NCI-H748 (cell line): Measurements from ENCODE around the gene ELMO2.

Source experiments
- DNase-seq: peaks from one replicate; lab custom pipeline; 2025; ENCODE audit not compliant: unreplicated experiment; lab: John Stamatoyannopoulos, UW

The ELMO2 gene

GRCh38 chr20:46368902-46369268 is 37.5 kb downstream of the ELMO2 start:
- DNase-seq, result no peak

GRCh38 chr20:46367967-46368901 is 38.2 kb downstream of the ELMO2 start:
- DNase-seq, result no peak

GRCh38 chr20:46367234-46367633 is 39.2 kb downstream of the ELMO2 start:
- DNase-seq, result no peak

- DNase-seq, result no peak
Measured at GRCh38 chr20:46366826-46367225, 39.6 kb downstream of the ELMO2 start.

GRCh38 chr20:46365487-46366220 is 40.8 kb downstream of the ELMO2 start:
- DNase-seq, result no peak

GRCh38 chr20:46364670-46365486 is 41.5 kb downstream of the ELMO2 start:
- DNase-seq, result no peak

- DNase-seq, result peak; percentile 82
Measured at GRCh38 chr20:46363874-46364669, 42.3 kb downstream of the ELMO2 start.

GRCh38 chr20:46362921-46363867 is 43.2 kb downstream of the ELMO2 start:
- no peak for DNase-seq

- no peak for DNase-seq
Measured at GRCh38 chr20:46361811-46362210, 44.6 kb downstream of the ELMO2 start.

GRCh38 chr20:46361381-46361780 is 45.0 kb downstream of the ELMO2 start:
- no peak for DNase-seq

GRCh38 chr20:46359233-46359751 is 47.1 kb downstream of the ELMO2 start:
- DNase-seq, result no peak

GRCh38 chr20:46358346-46359058 is 47.9 kb downstream of the ELMO2 start:
- DNase-seq, result no peak

- no peak for DNase-seq
Measured at GRCh38 chr20:46357030-46357514, 49.3 kb downstream of the ELMO2 start.

- no peak for DNase-seq
Measured at GRCh38 chr20:46356195-46357029, 50.0 kb downstream of the ELMO2 start.

GRCh38 chr20:46355778-46356177 is 50.6 kb downstream of the ELMO2 start:
- DNase-seq, result no peak

GRCh38 chr20:46354920-46355654 is 51.3 kb downstream of the ELMO2 start:
- DNase-seq, result no peak

GRCh38 chr20:46354207-46354555 is 52.2 kb downstream of the ELMO2 start:
- DNase-seq, result no peak
